ENCODE results near the gene CAMKMT.

The CAMKMT gene

GRCh38 chr2:44349506-44349905, 12.2 kb upstream of the CAMKMT start:
- H3K23ac ChIP-seq (ENCODE audit: low read length): no peak overlapping the region
- DNase-seq: no peak
- H3K18ac ChIP-seq (ENCODE audit: low read length): no peak overlapping the region
- no peak overlapping the region for H3K4me2 ChIP-seq (ENCODE audit: low read length)
- peaks cover 0 to 2% of the 10 kb centered on the region in 2 experiments for H3K36me3 ChIP-seq (ENCODE audit: control insufficient read depth in 1 of 2, insufficient read depth in 2 of 2, low read length in 2 of 2)
- H4K12ac ChIP-seq (ENCODE audit: low read depth, low read length): no peak overlapping the region
- no peak overlapping the region for H3K9ac ChIP-seq (ENCODE audit: low read length)
- H3K4me1 ChIP-seq (ENCODE audit: control insufficient read depth in 1 of 2, insufficient read depth in 2 of 2, low read length in 2 of 2): no peaks in the 10 kb centered on the region
- no peaks in the 10 kb centered on the region for H3K79me2 ChIP-seq (ENCODE audit: control insufficient read depth, insufficient read depth, low read length, poor library complexity)
- no peak overlapping the region for H2BK5ac ChIP-seq (ENCODE audit: low read depth, low read length, poor library complexity)
- H4K8ac ChIP-seq (ENCODE audit: low read depth, low read length): no peak overlapping the region
- no peak overlapping the region for H2AK5ac ChIP-seq (ENCODE audit: low read length)
- H3K4me3 ChIP-seq (ENCODE audit: low read depth, low read length): no peak overlapping the region
- H3K27ac ChIP-seq (ENCODE audit: low read depth, low read length): no peak overlapping the region
- no peaks in the 10 kb centered on the region for H3K9me3 ChIP-seq (ENCODE audit: insufficient read depth, low read depth, low read length)
- H2BK120ac ChIP-seq (ENCODE audit: insufficient read depth, low read length, poor library complexity): no peak overlapping the region
- H3K79me1 ChIP-seq (ENCODE audit: low read length): no peaks in the 10 kb centered on the region
- H2AFZ ChIP-seq (ENCODE audit: insufficient read depth, low read length, poor library complexity): no peak overlapping the region
- no peak overlapping the region for H3K4ac ChIP-seq (ENCODE audit: low read depth, low read length)
- H3K14ac ChIP-seq (ENCODE audit: low read length): no peak overlapping the region
- H3K27me3 ChIP-seq (ENCODE audit: insufficient read depth, low read length): no peaks in the 10 kb centered on the region
- no peak overlapping the region for H4K91ac ChIP-seq (ENCODE audit: low read depth, low read length)
- no CpG with 5 or more reads among the region's 10 CpGs for WGBS (ENCODE audit: extremely low coverage, insufficient coverage, insufficient read length)
- no peak overlapping the region for H2BK12ac ChIP-seq (ENCODE audit: low read length)

DNA sequence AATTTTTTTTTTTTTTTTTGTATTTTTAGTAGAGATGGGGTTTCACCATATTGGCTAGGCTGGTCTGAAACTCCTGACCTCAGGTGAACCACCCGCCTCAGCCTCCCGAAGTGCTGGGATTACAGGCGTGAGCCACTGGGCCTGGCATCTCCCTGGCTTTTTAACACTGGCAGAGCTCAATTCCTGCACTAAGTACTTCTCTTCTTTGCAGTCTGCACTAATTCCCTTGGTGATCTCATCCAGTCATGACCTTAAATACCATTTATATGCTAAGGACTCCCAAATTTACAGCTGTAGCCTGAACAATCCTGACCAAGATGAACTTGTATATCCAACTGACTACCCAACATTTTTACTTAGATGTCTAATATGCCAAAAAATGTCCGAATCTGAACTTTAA, 10.7 kb upstream of the CAMKMT start:
- H2BK12ac ChIP-seq (ENCODE audit: low read length): no peak overlapping the region
- no peak overlapping the region for H2AK5ac ChIP-seq (ENCODE audit: low read length)
- no peaks in the 10 kb centered on the region for H3K27me3 ChIP-seq (ENCODE audit: insufficient read depth, low read length)
- H3K4me1 ChIP-seq (ENCODE audit: control insufficient read depth in 1 of 2, insufficient read depth in 2 of 2, low read length in 2 of 2): no peaks in the 10 kb centered on the region
- H3K79me1 ChIP-seq (ENCODE audit: low read length): no peaks in the 10 kb centered on the region
- no peak overlapping the region for H2BK5ac ChIP-seq (ENCODE audit: low read depth, low read length, poor library complexity)
- no peak overlapping the region for H3K9ac ChIP-seq (ENCODE audit: low read length)
- H3K18ac ChIP-seq (ENCODE audit: low read length): no peak overlapping the region
- H3K14ac ChIP-seq (ENCODE audit: low read length): no peak overlapping the region
- H3K36me3 ChIP-seq (ENCODE audit: control insufficient read depth in 1 of 2, insufficient read depth in 2 of 2, low read length in 2 of 2): peaks cover 0 to 2% of the 10 kb centered on the region in 2 experiments
- no peak overlapping the region for H2AFZ ChIP-seq (ENCODE audit: insufficient read depth, low read length, poor library complexity)
- H3K4me2 ChIP-seq (ENCODE audit: low read length): no peak overlapping the region
- no peak overlapping the region for H2BK120ac ChIP-seq (ENCODE audit: insufficient read depth, low read length, poor library complexity)
- H3K27ac ChIP-seq (ENCODE audit: low read depth, low read length): no peak overlapping the region
- H4K12ac ChIP-seq (ENCODE audit: low read depth, low read length): no peak overlapping the region
- no peak overlapping the region for H4K91ac ChIP-seq (ENCODE audit: low read depth, low read length)
- DNase-seq: no peak
- no peaks in the 10 kb centered on the region for H3K79me2 ChIP-seq (ENCODE audit: control insufficient read depth, insufficient read depth, low read length, poor library complexity)
- no peak overlapping the region for H3K4ac ChIP-seq (ENCODE audit: low read depth, low read length)
- H3K4me3 ChIP-seq (ENCODE audit: low read depth, low read length): no peak overlapping the region
- WGBS (ENCODE audit: extremely low coverage, insufficient coverage, insufficient read length): no CpG with 5 or more reads among the region's 4 CpGs
- H3K9me3 ChIP-seq (ENCODE audit: insufficient read depth, low read depth, low read length): no peaks in the 10 kb centered on the region
- H3K23ac ChIP-seq (ENCODE audit: low read length): no peak overlapping the region
- H4K8ac ChIP-seq (ENCODE audit: low read depth, low read length): no peak overlapping the region

DNA sequence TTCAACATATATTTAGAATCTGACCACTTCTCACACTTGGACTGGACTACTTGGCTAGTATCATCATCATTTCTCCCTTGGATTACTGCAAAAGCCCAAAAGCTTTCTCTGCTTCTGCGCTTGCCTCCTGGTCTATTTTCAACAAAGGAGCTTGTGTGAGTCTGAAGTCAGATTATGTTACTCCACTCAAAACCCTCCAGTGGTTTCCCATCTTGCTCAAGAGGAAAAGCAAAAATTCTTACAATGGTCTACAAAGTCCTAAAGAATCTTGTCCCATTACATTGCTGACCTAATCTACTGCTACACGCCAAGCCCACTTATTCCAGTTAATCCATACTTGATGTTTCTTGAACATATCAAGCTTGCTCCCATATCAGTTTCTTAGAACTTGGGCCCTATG, 10.1 kb upstream of the CAMKMT start:
- H3K27me3 ChIP-seq (ENCODE audit: insufficient read depth, low read length): no peaks in the 10 kb centered on the region
- DNase-seq: peak in 1 of 2 donors; percentile 24
- H3K4me3 ChIP-seq (ENCODE audit: low read depth, low read length): no peak overlapping the region
- no peak overlapping the region for H3K23ac ChIP-seq (ENCODE audit: low read length)
- no peak overlapping the region for H3K4me2 ChIP-seq (ENCODE audit: low read length)
- no peak overlapping the region for H3K27ac ChIP-seq (ENCODE audit: low read depth, low read length)
- no peak overlapping the region for H3K9ac ChIP-seq (ENCODE audit: low read length)
- H2BK12ac ChIP-seq (ENCODE audit: low read length): no peak overlapping the region
- H3K18ac ChIP-seq (ENCODE audit: low read length): no peak overlapping the region
- no peaks in the 10 kb centered on the region for H3K79me2 ChIP-seq (ENCODE audit: control insufficient read depth, insufficient read depth, low read length, poor library complexity)
- no peaks in the 10 kb centered on the region for H3K4me1 ChIP-seq (ENCODE audit: control insufficient read depth in 1 of 2, insufficient read depth in 2 of 2, low read length in 2 of 2)
- H3K9me3 ChIP-seq (ENCODE audit: insufficient read depth, low read depth, low read length): no peaks in the 10 kb centered on the region
- no peak overlapping the region for H2BK5ac ChIP-seq (ENCODE audit: low read depth, low read length, poor library complexity)
- H2BK120ac ChIP-seq (ENCODE audit: insufficient read depth, low read length, poor library complexity): no peak overlapping the region
- H2AFZ ChIP-seq (ENCODE audit: insufficient read depth, low read length, poor library complexity): no peak overlapping the region
- H4K8ac ChIP-seq (ENCODE audit: low read depth, low read length): no peak overlapping the region
- no CpG with 5 or more reads among the region's 2 CpGs for WGBS (ENCODE audit: extremely low coverage, insufficient coverage, insufficient read length)
- peaks cover 0 to 3% of the 10 kb centered on the region in 2 experiments for H3K36me3 ChIP-seq (ENCODE audit: control insufficient read depth in 1 of 2, insufficient read depth in 2 of 2, low read length in 2 of 2)
- H2AK5ac ChIP-seq (ENCODE audit: low read length): no peak overlapping the region
- H3K4ac ChIP-seq (ENCODE audit: low read depth, low read length): no peak overlapping the region
- no peak overlapping the region for H4K12ac ChIP-seq (ENCODE audit: low read depth, low read length)
- no peak overlapping the region for H4K91ac ChIP-seq (ENCODE audit: low read depth, low read length)
- H3K14ac ChIP-seq (ENCODE audit: low read length): no peak overlapping the region
- H3K79me1 ChIP-seq (ENCODE audit: low read length): no peaks in the 10 kb centered on the region

DNA sequence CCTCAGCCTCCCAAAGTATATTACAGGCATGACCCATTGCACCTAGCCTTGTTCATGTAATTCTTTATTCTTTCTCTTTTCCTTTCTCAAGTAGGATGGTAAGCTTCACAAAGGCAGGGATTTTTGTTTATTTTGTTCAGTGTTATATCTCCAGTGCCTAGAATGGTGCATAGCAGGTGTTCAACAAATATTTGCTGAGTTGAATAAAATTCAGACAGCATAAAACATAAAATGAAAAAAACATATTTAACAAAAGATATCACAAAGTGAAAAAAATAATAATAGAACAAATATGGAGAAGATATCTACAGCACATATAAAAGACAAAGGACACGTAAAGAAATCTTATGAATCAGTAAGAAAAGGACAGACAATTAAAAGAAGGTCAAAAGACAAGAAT, 9.2 kb upstream of the CAMKMT start:
- Histone ChIP-seq H3K79me2 (ENCODE audit: control insufficient read depth, insufficient read depth, low read length, poor library complexity) (no peaks in the 10 kb centered on the region), H4K91ac (ENCODE audit: low read depth, low read length) (no peak overlapping the region), H2BK12ac (ENCODE audit: low read length) (no peak overlapping the region), H3K4me3 (ENCODE audit: low read depth, low read length) (no peak overlapping the region), H2BK120ac (ENCODE audit: insufficient read depth, low read length, poor library complexity) (no peak overlapping the region), H2AK5ac (ENCODE audit: low read length) (no peak overlapping the region), H3K18ac (ENCODE audit: low read length) (no peak overlapping the region), H3K27me3 (ENCODE audit: insufficient read depth, low read length) (no peaks in the 10 kb centered on the region), H2BK5ac (ENCODE audit: low read depth, low read length, poor library complexity) (no peak overlapping the region), H2AFZ (ENCODE audit: insufficient read depth, low read length, poor library complexity) (no peak overlapping the region), H3K4me2 (ENCODE audit: low read length) (no peak overlapping the region), H3K9ac (ENCODE audit: low read length) (no peak overlapping the region), H3K23ac (ENCODE audit: low read length) (no peak overlapping the region), H3K79me1 (ENCODE audit: low read length) (no peaks in the 10 kb centered on the region), H3K14ac (ENCODE audit: low read length) (no peak overlapping the region), H4K12ac (ENCODE audit: low read depth, low read length) (no peak overlapping the region), H3K4ac (ENCODE audit: low read depth, low read length) (no peak overlapping the region), H4K8ac (ENCODE audit: low read depth, low read length) (no peak overlapping the region), H3K4me1 (ENCODE audit: control insufficient read depth in 1 of 2, insufficient read depth in 2 of 2, low read length in 2 of 2) (no peaks in the 10 kb centered on the region), H3K27ac (ENCODE audit: low read depth, low read length) (no peak overlapping the region), H3K36me3 (ENCODE audit: control insufficient read depth in 1 of 2, insufficient read depth in 2 of 2, low read length in 2 of 2) (peaks cover 0 to 2% of the 10 kb centered on the region in 2 experiments), H3K9me3 (ENCODE audit: insufficient read depth, low read depth, low read length) (no peaks in the 10 kb centered on the region)
- no peak for DNase-seq
- WGBS (ENCODE audit: extremely low coverage, insufficient coverage, insufficient read length): no CpG with 5 or more reads among the region's 1 CpG

Measured in trophoblast cell (in vitro differentiated cells and primary cell).